HEK293T (cell line): Measurements from ENCODE around the gene MLYCD.
"Not testable (repeated sequence)": the region's sequence is repeated elsewhere in the genome, so short reads cannot be mapped to it uniquely, and the experiment has no call there.

Experiments
- CTCF ChIA-PET: fragments of 350-600 bp; formaldehyde crosslinking; extraction: SDS; loops from one replicate; lab custom pipeline; 2021; ENCODE audit warnings: antibody characterized with exemption, inconsistent platforms; lab: Yijun Ruan, JAX
- POLR2A ChIA-PET: fragments of 350-600 bp; formaldehyde crosslinking; extraction: SDS; loops from one replicate; lab custom pipeline; 2020; ENCODE audit warnings: antibody characterized with exemption, inconsistent platforms; lab: Yijun Ruan, JAX
- DNase-seq: peaks from one replicate; pipeline ENCODE4 v3.0.0; 2012; ENCODE audit warnings: mixed read lengths; ENCODE audit errors: extremely low spot score
- ARNT ChIP-seq: fragments of 450-650 bp; IDR thresholded peaks from 2 replicates; pipeline ENCODE4 v1.6.1; 2017; ENCODE audit warnings: mild to moderate bottlenecking
- BHLHE40 ChIP-seq: fragments of 450-650 bp; IDR thresholded peaks from 2 replicates; pipeline ENCODE4 v1.6.1; 2016; ENCODE audit warnings: mild to moderate bottlenecking, moderate library complexity, borderline replicate concordance
- CTBP1 ChIP-seq: fragments of 450-650 bp; IDR thresholded peaks from 2 replicates; pipeline ENCODE4 v1.6.1; 2016; ENCODE audit warnings: borderline replicate concordance
- ELF4 ChIP-seq: fragments of 450-650 bp; IDR thresholded peaks from 2 replicates; pipeline ENCODE4 v1.6.1; 2017; ENCODE audit warnings: antibody characterized with exemption
- FOXA1 ChIP-seq: fragments of 450-650 bp; IDR thresholded peaks from 2 replicates; pipeline ENCODE4 v1.6.1; 2016; ENCODE audit warnings: mild to moderate bottlenecking
- FOXK2 ChIP-seq: fragments of 450-650 bp; IDR thresholded peaks from 2 replicates; pipeline ENCODE4 v1.6.1; 2016; ENCODE audit warnings: mild to moderate bottlenecking
- FOXM1 ChIP-seq: fragments of 450-650 bp; IDR thresholded peaks from 2 replicates; pipeline ENCODE4 v1.6.1; 2017; ENCODE audit warnings: mild to moderate bottlenecking, borderline replicate concordance
- HDGF ChIP-seq: fragments of 450-650 bp; IDR thresholded peaks from 2 replicates; pipeline ENCODE4 v1.6.1; 2017; ENCODE audit warnings: antibody characterized with exemption, borderline replicate concordance
- L3MBTL2 ChIP-seq: fragments of 450-650 bp; conservative IDR thresholded peaks from 2 replicates; pipeline ENCODE4 v1.6.1; 2016; ENCODE audit warnings: mild to moderate bottlenecking
- LEF1 ChIP-seq: fragments of 450-650 bp; IDR thresholded peaks from 2 replicates; pipeline ENCODE4 v1.6.1; 2017; ENCODE audit warnings: mild to moderate bottlenecking, borderline replicate concordance
- NFRKB ChIP-seq: fragments of 450-650 bp; IDR thresholded peaks from 2 replicates; pipeline ENCODE4 v1.6.1; 2016; ENCODE audit warnings: mild to moderate bottlenecking, moderate library complexity
- SP1 ChIP-seq: fragments of 450-650 bp; IDR thresholded peaks from 2 replicates; pipeline ENCODE4 v1.6.1; 2017
- SUZ12 ChIP-seq: fragments of 450-650 bp; IDR thresholded peaks from 2 replicates; pipeline ENCODE4 v1.6.1; 2016; ENCODE audit warnings: mild to moderate bottlenecking
- TARDBP ChIP-seq: fragments of 450-650 bp; IDR thresholded peaks from 2 replicates; pipeline ENCODE4 v1.6.1; 2016
- ZNF384 ChIP-seq: fragments of 450-650 bp; IDR thresholded peaks from 2 replicates; pipeline ENCODE4 v1.6.1; 2016
- TF ChIP-seq, protein P1 (sequence below): fragments of 450-650 bp; IDR thresholded peaks from 2 replicates; pipeline ENCODE4 v1.6.1; 2016

MLYCD gene

GRCh38 chr16:83948914-83949723 is 50.2 kb downstream of the MLYCD start:
- DNase-seq, result no peak
- CTCF ChIA-PET, result no interaction called here
- POLR2A ChIA-PET, result no interaction called here
- no peak for TF ChIP-seq BHLHE40
- no peak for TF ChIP-seq FOXM1
- TF ChIP-seq ELF4, result no peak
- no peak for TF ChIP-seq TARDBP
- TF ChIP-seq, protein P1, sequence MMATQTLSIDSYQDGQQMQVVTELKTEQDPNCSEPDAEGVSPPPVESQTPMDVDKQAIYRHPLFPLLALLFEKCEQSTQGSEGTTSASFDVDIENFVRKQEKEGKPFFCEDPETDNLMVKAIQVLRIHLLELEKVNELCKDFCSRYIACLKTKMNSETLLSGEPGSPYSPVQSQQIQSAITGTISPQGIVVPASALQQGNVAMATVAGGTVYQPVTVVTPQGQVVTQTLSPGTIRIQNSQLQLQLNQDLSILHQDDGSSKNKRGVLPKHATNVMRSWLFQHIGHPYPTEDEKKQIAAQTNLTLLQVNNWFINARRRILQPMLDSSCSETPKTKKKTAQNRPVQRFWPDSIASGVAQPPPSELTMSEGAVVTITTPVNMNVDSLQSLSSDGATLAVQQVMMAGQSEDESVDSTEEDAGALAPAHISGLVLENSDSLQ, result no peak
- TF ChIP-seq CTBP1, result no peak
- no peak for TF ChIP-seq LEF1
- no peak for TF ChIP-seq L3MBTL2
- TF ChIP-seq SP1, result no peak
- TF ChIP-seq SUZ12, result no peak
- TF ChIP-seq ZNF384, result no peak
- no peak for TF ChIP-seq HDGF
- no peak for TF ChIP-seq FOXK2
- TF ChIP-seq FOXA1, result no peak
- TF ChIP-seq ARNT, result no peak
- no peak for TF ChIP-seq NFRKB

- POLR2A ChIA-PET, result no interaction called here
- CTCF ChIA-PET, result no interaction called here
- DNase-seq, result no peak
- no peak for TF ChIP-seq TARDBP
- no peak for TF ChIP-seq FOXM1
- no peak for TF ChIP-seq FOXK2
- no peak for TF ChIP-seq SP1
- TF ChIP-seq SUZ12, result no peak
- no peak for TF ChIP-seq CTBP1
- TF ChIP-seq ARNT, result no peak
- TF ChIP-seq ELF4, result no peak
- TF ChIP-seq BHLHE40, result no peak
- TF ChIP-seq L3MBTL2, result no peak
- TF ChIP-seq, protein P1, result no peak
- TF ChIP-seq LEF1, result no peak
- no peak for TF ChIP-seq HDGF
- TF ChIP-seq ZNF384, result no peak
- no peak for TF ChIP-seq FOXA1
- TF ChIP-seq NFRKB, result no peak
These were observed 50.7 kb downstream of the MLYCD start for GRCh38 chr16:83949724-83950001.

GRCh38 chr16:83950862-83951399 is 52.0 kb downstream of the MLYCD start:
- CTCF ChIA-PET, POLR2A ChIA-PET, DNase-seq: not testable (repeated sequence)

GRCh38 chr16:83951544-83951943 is 52.6 kb downstream of the MLYCD start:
- POLR2A ChIA-PET, result no interaction called here
- no peak for TF ChIP-seq NFRKB
- CTCF ChIA-PET, result no interaction called here
- no peak for DNase-seq

DNA sequence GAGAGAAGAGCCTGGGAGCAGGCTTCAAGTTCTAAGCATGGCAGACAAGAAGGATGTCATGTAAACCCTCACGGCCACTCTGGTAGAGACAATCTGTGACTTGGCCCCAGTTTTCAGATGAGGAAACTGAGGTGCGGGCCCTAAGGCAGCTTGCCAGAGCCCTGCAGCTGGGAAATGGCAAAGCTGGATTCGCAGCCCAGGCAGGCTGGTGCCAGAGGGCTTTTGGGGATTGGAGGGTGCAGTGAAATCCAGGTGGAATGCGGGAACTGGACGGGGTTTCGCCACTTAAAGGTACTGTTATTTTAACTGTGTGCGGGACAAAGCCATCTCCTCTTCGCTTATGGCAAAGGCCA is 53.6 kb downstream of the MLYCD start:
- CTCF ChIA-PET, result no interaction called here
- POLR2A ChIA-PET, result no interaction called here

More for the DNA sequence above, 53.6 kb downstream of the MLYCD start:
- TF ChIP-seq BHLHE40 (no peak), SP1 (no peak), ZNF384 (no peak), FOXA1 (no peak), SUZ12 (no peak), ELF4 (no peak), FOXK2 (no peak), NFRKB (no peak), TARDBP (no peak), CTBP1 (no peak), FOXM1 (no peak), LEF1 (no peak), ARNT (no peak), L3MBTL2 (no peak), HDGF (no peak)
- TF ChIP-seq, protein P1, result no peak
- no peak for DNase-seq
